GM18505 (cell line): ENCODE measurements around the gene PCCA.
A peak's percentile ranks its signal among the peaks of the same experiment; 100 is the strongest.
"Not testable (repeated sequence)": the region's sequence is repeated elsewhere in the genome, so short reads cannot be mapped to it uniquely, and the experiment has no call there.

Experiments used
- ATAC-seq: cut with Tn5 transposase; IDR thresholded peaks from one replicate; pipeline ENCODE4 v1.9.1; 2021; ENCODE audit not compliant: unreplicated experiment
- POLR2A ChIP-seq: IDR thresholded peaks from 4 replicates; pipeline ENCODE4 v1.6.1; 2011; ENCODE audit warnings: borderline replicate concordance; ENCODE audit not compliant: insufficient read depth, insufficient read length; ENCODE audit errors: extremely low read depth

PCCA gene

DNA sequence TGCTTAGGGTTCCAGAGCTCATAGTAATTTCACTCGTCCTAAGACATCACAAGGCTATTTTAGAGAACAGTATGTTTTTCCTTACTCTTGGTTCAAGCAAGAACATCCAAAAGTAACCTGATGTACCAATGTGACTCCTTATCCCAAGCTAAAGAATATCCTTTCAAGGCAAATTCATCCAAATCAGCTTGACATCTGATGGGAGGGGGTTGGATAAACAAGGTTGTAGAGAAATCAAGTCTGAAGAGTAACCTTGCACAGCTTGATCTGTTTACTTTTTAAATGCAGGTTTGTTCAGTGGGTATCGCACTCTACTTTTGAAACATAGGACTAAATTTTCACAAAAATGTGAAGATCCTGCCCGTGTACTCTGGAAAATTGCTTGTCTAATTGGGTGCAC, 298.5 kb downstream of the PCCA start:
- no peak for ATAC-seq
- TF ChIP-seq POLR2A: no peak

- not testable (repeated sequence) for ATAC-seq
These were observed 299.3 kb downstream of the PCCA start for GRCh38 chr13:100388150-100388549.

- ATAC-seq: no peak
- no peak for TF ChIP-seq POLR2A
These were observed 300.0 kb downstream of the PCCA start for GRCh38 chr13:100388923-100389322.

DNA sequence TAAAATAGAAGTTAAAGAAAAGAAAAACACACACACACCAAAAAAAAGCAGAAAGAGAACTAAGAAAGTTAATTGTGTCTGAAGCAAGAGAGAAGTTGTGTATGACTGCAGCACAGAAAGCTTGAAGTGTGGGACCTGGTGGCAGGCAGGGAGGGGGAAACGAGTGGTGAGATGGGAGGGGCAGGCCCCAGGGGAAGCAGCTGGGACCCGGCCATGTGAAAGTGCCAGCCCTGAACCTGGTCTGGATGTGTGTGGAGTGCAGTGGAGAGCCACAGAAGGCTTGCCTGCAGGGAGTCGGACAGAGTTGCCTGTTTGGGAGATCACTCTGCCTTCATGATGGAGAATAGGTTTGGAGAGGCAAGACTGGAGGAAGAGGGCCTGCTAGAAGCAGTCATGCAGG, 300.7 kb downstream of the PCCA start:
- no peak for TF ChIP-seq POLR2A
- no peak for ATAC-seq

DNA sequence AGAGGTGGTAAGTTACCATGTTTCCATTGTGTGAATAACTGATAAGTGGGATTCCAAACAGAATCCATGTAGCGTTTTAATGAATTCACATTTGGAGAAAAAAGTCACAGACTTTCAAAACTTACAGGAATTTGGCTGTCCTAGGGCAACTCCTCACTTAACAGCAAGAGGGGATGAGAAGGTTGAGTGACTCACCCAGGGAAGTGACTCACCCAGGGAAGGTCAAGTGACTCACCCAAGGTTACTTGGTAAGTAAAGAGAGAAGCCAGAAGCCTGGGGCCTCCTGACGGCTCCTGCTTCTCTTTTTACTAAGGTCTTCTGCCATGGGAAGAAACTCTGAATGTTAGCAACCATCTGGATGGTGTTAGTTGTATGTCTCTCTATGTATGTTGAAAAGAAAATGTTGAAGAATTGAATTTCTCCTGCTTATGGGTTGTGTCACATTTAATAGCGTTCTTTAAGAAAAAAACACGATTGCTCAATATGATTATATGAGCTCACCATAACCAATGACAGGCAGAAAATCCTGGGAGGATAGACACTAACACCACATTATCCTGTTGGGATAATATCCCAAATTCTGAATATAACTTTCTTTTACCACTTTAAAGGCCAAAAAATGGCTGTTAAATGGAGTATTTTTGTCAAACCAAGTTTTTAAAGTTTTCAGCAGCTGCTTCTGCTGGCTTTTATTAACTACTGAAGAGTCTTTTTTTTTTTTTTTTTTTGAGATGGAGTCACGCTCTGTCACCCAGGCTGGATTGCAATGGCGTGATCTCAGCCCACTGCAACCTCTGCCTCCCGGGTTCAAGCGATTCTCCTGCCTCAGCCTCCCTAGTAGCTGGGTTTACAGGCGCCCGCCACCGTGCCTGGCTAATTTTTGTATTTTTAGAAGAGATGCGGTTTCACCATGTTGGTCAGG, 304.1 kb downstream of the PCCA start:
- TF ChIP-seq POLR2A: no peak

DNA sequence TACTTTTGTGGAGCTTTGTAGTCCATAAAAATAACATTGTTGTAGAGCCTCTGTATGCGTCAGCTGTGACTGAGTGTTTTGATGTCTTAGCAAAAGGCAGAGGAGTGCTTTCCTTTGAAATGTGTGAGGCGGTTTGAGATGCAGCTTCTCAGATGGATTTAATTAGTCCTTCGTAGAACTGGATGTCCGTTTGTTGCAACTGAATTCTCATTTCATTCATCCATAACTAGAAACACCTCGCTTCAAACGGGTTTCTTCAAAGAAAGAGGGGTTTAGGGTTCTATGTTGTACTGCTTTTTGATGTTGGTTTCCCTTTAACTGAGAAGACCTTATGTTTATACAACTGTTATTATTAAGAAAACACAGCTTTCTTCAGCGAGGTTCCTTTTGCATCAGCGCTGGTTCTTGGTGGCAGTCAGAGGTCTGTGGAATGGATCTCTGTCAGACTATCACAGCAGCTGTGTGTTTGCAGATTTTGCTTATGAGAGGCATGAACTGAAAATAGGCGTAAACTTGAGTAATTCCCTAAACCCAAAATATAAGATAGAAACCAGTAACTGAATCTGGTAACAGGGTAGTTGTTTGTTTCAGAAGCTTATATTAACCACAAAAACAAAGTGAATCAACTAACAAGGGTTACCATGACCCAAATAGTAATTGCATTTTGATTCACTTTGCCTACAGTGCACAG, 305.3 kb downstream of the PCCA start:
- peak; percentile 69 for ATAC-seq
- no peak for TF ChIP-seq POLR2A

More for the DNA sequence above, 304.1 kb downstream of the PCCA start:
- ATAC-seq: peak; percentile 53

DNA sequence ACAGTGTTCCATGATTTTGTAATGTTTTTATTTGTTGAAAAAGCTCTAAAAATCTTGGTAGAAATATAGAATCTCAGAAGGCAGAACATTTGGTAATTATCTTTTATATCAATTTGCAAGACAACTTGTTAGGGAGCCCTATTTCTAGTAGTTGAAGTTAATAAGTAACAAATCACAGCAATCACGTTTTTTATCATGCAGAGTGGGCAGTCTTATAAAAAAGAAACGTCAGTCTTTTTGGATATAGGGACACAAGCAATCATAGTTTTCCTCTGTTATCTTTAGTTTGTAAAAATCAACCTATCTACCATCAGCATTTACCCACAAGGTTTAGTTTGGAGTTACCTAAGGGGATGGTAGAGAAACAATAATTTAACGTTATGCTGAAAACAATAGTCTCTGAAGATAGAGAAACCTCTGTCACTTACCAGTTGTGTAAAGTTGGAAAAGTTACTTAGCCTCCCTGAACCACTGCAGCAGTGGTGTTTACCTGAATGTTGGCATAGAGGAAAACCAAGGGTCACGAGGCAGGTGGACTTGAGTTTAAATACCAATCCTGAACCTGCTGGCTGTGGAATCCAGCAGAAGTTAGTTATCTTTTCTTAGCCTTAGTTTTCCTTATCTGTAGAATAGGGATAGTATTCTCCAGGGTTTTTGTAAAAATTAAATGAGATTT, 306.9 kb downstream of the PCCA start:
- no peak for ATAC-seq
- TF ChIP-seq POLR2A: no peak

GRCh38 chr13:100396776-100397175, 307.9 kb downstream of the PCCA start:
- ATAC-seq: no peak
- no peak for TF ChIP-seq POLR2A

DNA sequence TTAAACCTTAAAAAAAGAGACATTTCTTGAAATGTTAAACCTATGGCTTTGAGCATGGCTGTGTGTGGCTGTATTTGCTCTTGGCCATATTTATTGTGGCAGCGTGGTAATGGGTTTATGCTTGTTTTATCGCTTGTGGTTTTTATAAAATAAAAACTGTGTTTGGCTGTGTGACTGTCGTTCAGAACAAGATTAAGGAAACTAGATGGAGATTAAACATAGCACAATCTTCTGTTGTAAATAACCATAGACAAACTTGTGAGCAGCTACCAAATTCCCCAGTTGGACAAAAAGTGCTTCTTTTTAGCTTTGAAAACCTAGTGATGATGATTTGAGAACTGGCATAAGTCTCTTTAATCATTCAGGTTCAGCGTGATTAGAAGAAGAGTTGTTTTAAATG, 308.7 kb downstream of the PCCA start:
- ATAC-seq: no peak
- no peak for TF ChIP-seq POLR2A

GRCh38 chr13:100398360-100398759, 309.5 kb downstream of the PCCA start:
- no peak for ATAC-seq
- TF ChIP-seq POLR2A: no peak

GRCh38 chr13:100399455-100399854, 310.6 kb downstream of the PCCA start:
- ATAC-seq: no peak
- no peak for TF ChIP-seq POLR2A

DNA sequence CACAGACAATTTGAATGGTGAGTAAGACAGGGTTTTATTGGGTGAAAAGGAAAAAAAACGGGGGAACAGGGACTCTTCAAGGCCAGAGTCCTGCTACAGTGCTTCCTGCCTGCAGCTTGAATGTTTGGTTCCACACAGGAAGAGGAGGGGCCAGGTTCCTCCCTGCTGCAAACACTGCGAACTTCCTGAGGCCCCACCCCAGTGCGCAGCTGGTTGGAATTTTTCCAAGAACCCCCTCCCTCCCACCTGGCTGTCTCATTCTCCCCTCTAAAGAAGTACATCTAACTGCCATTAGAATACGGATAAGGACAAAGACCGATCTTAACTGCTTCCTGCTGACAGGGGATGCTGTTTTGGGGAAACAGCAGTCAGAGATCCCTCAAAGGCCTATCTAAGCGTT, 314.8 kb downstream of the PCCA start:
- no peak for TF ChIP-seq POLR2A
- no peak for ATAC-seq

GRCh38 chr13:100409132-100409531, 320.2 kb downstream of the PCCA start:
- no peak for TF ChIP-seq POLR2A
- ATAC-seq: no peak
